Measurements from ENCODE around the gene NOTUM.

- TF ChIP-seq CTCF (conservative IDR thresholded peaks at IDR 0.05; ENCODE audit: low read depth, low read length) (no peak), EZH2 (IDR thresholded peaks at IDR 0.05; ENCODE audit: low read length, unreplicated experiment) (no peak)
These were observed 48.4 kb upstream of the NOTUM start for GRCh38 chr17:82009413-82009812.
